ENCODE data around the gene TRIM32.

The TRIM32 gene

DNA sequence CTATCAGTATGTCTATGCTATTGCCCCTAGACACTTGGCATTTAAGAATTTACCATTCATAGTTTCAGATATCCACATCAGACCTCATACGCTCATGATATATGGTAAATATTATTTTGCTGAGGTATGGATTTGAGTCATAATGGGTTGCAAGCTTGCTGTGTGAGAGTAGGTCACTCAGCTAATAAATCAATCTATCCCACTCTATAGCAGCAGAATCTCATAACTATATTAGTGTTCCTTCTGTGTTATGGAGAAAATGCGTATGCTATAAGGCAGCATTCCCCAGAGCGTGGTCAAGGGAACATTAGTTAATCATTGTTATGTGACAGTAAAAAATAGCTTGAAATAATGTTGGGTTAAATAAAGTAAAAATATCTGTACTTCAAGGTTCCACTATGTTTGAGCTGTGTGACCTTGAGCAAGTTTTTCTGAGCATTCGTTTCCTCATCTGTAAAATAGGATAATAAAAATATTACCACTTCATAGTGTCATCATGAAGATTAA is 7.7 kb downstream of the TRIM32 start:
- Histone ChIP-seq H3K4me3 (ENCODE audit: low read length in 2 of 2) (no peak overlapping the region), H3K9me3 (ENCODE audit: control insufficient read depth in 2 of 2, low read length in 2 of 2) (no peaks in the 10 kb centered on the region), H3K9ac (ENCODE audit: low read length in 2 of 2) (no peak overlapping the region), H3K4me1 (ENCODE audit: control insufficient read depth, insufficient read depth, low read length) (no peaks in the 10 kb centered on the region), H3K27me3 (ENCODE audit: control insufficient read depth in 1 of 2, insufficient read depth in 2 of 2, low read length in 2 of 2) (no peaks in the 10 kb centered on the region), H3K27ac (ENCODE audit: low read length) (no peak overlapping the region), H3K36me3 (ENCODE audit: control insufficient read depth in 2 of 2, insufficient read depth in 2 of 2, low read length in 2 of 2) (peaks cover 23% of the 10 kb centered on the region in 2 donors)

DNA sequence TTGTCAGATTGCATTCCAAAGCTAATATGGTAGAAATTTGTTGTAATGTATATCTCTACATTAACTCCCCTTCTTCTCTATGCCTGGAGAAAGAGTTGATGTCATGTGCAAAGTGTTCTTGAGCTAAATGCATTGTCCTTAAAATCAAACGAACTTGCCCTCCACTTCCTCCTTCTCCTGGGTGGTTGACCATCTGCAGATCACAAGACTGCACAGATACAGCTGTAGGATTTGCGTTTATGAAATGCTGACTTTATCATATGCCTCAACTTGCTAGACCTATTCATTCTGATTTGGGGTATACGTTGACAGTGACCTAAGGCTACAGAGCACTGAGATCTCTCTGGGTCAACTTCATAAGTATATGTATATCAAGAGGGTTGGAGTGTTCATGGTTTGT is 8.3 kb downstream of the TRIM32 start:
- Histone ChIP-seq H3K9ac (ENCODE audit: low read length in 2 of 2) (no peak overlapping the region), H3K27me3 (ENCODE audit: control insufficient read depth in 1 of 2, insufficient read depth in 2 of 2, low read length in 2 of 2) (no peaks in the 10 kb centered on the region), H3K4me1 (ENCODE audit: control insufficient read depth, insufficient read depth, low read length) (no peaks in the 10 kb centered on the region), H3K4me3 (ENCODE audit: low read length in 2 of 2) (no peak overlapping the region), H3K27ac (ENCODE audit: low read length) (no peak overlapping the region), H3K36me3 (ENCODE audit: control insufficient read depth in 2 of 2, insufficient read depth in 2 of 2, low read length in 2 of 2) (peaks cover 28 to 29% of the 10 kb centered on the region in 2 donors), H3K9me3 (ENCODE audit: control insufficient read depth in 2 of 2, low read length in 2 of 2) (no peaks in the 10 kb centered on the region)

DNA sequence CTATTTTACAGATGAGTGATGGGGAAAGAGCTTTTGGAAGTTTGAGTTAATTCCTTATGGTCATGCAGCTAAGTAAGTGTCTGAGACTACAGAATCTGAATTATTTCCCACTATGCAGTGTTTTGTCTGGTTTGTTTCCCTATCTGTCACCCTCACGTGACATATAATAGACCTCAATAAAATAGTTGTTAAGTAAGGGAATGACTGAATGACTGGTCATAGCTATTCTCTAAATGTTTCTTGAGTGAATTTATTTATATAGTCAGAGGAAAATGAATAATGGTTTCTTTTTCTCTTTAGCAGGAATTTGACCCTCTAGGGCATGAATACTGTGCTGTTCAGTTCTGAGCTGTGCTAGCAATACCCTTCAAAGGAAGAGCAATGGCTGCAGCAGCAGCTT is 10.3 kb downstream of the TRIM32 start:
- H3K9ac ChIP-seq (ENCODE audit: low read length in 2 of 2) = no peak overlapping the region
- H3K4me1 ChIP-seq (ENCODE audit: control insufficient read depth, insufficient read depth, low read length) = no peaks in the 10 kb centered on the region
- H3K27ac ChIP-seq (ENCODE audit: low read length) = no peak overlapping the region
- no peaks in the 10 kb centered on the region for H3K27me3 ChIP-seq (ENCODE audit: control insufficient read depth in 1 of 2, insufficient read depth in 2 of 2, low read length in 2 of 2)
- H3K36me3 ChIP-seq (ENCODE audit: control insufficient read depth in 2 of 2, insufficient read depth in 2 of 2, low read length in 2 of 2) = peaks cover 28 to 29% of the 10 kb centered on the region in 2 donors
- H3K4me3 ChIP-seq (ENCODE audit: low read length in 2 of 2) = no peak overlapping the region
- H3K9me3 ChIP-seq (ENCODE audit: control insufficient read depth in 2 of 2, low read length in 2 of 2) = no peaks in the 10 kb centered on the region

DNA sequence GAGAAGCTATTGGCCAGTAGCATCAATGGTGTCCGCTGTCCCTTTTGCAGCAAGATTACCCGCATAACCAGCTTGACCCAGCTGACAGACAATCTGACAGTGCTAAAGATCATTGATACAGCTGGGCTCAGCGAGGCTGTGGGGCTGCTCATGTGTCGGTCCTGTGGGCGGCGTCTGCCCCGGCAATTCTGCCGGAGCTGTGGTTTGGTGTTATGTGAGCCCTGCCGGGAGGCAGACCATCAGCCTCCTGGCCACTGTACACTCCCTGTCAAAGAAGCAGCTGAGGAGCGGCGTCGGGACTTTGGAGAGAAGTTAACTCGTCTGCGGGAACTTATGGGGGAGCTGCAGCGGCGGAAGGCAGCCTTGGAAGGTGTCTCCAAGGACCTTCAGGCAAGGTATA is 10.8 kb downstream of the TRIM32 start:
- Histone ChIP-seq H3K27me3 (ENCODE audit: control insufficient read depth in 1 of 2, insufficient read depth in 2 of 2, low read length in 2 of 2) (no peaks in the 10 kb centered on the region), H3K4me1 (ENCODE audit: control insufficient read depth, insufficient read depth, low read length) (no peaks in the 10 kb centered on the region), H3K9me3 (ENCODE audit: control insufficient read depth in 2 of 2, low read length in 2 of 2) (no peaks in the 10 kb centered on the region), H3K27ac (ENCODE audit: low read length) (no peak overlapping the region), H3K36me3 (ENCODE audit: control insufficient read depth in 2 of 2, insufficient read depth in 2 of 2, low read length in 2 of 2) (peaks cover 28 to 29% of the 10 kb centered on the region in 2 donors), H3K9ac (ENCODE audit: low read length in 2 of 2) (no peak overlapping the region), H3K4me3 (ENCODE audit: low read length in 2 of 2) (no peak overlapping the region)

DNA sequence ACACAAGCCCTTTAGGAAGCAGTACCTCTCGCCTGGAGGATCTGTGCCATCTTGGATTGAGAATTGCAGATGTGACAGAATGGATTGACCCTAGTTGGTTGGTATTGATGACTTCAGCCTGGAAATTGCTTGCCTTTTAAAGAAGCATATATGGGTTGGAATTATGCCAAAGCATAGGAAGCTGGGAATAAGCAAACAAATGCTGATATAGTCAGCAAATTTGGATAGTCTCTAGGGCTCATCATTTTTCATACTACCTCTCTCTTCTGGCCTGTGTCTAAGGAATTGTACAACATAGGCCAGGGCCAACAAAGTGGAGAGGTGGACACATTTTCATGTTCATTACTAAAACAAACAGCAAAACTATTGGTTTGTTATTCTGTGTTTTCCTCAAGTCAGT is 13.2 kb downstream of the TRIM32 start:
- Histone ChIP-seq H3K4me1 (ENCODE audit: control insufficient read depth, insufficient read depth, low read length) (no peaks in the 10 kb centered on the region), H3K36me3 (ENCODE audit: control insufficient read depth in 2 of 2, insufficient read depth in 2 of 2, low read length in 2 of 2) (peaks cover 28 to 31% of the 10 kb centered on the region in 2 donors), H3K27me3 (ENCODE audit: control insufficient read depth in 1 of 2, insufficient read depth in 2 of 2, low read length in 2 of 2) (no peaks in the 10 kb centered on the region), H3K27ac (ENCODE audit: low read length) (no peak overlapping the region), H3K4me3 (ENCODE audit: low read length in 2 of 2) (no peak overlapping the region), H3K9me3 (ENCODE audit: control insufficient read depth in 2 of 2, low read length in 2 of 2) (no peaks in the 10 kb centered on the region), H3K9ac (ENCODE audit: low read length in 2 of 2) (no peak overlapping the region)

DNA sequence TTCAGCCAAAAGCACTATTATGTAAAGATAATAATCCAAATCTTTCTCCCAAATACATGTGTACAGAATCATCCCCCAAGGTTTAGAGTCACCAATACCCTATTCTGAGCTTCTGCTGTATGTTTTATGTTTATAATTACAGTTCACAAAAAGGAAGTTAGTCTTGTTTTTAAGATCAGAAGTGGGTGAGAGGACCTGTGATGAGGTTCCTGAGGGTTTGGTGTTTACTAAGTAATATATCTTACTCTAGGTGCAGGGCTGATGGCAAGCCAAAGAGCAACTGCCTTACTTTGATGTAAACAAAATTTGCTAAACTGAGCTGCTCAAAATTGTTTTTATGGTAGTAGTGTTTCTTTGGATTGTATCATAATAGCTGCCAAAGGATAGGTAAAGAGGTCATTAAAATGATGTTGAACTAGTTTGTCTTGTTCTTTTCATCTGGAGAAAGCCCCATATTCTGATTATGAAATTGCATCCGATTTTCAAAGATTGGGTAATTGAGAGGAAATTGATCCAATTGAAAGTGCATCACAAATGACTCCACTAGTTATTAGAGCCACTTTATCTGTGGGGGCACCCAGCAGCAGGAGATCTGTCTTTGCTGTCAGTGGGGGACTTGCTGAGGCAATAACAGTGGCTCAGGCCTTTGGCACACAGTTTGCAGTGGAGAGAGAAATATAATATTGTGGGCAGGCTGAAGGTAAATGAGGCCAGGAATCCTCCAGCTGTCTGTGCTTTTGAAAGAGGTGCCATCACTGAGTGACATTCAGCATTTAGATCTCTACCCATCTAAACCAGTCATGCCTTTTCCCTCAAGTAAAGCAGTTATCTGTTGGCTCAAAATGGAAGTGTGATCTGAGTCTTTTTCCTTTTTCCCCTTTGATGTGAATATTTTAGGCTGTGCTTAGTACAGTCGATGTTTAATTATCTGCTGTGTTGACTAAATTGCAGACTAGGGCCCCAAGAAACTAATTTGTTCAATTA is 14.1 kb downstream of the TRIM32 start:
- Histone ChIP-seq H3K4me1 (ENCODE audit: control insufficient read depth, insufficient read depth, low read length) (no peaks in the 10 kb centered on the region), H3K9ac (ENCODE audit: low read length in 2 of 2) (no peak overlapping the region), H3K9me3 (ENCODE audit: control insufficient read depth in 2 of 2, low read length in 2 of 2) (no peaks in the 10 kb centered on the region), H3K27ac (ENCODE audit: low read length) (no peak overlapping the region), H3K27me3 (ENCODE audit: control insufficient read depth in 1 of 2, insufficient read depth in 2 of 2, low read length in 2 of 2) (no peaks in the 10 kb centered on the region), H3K36me3 (ENCODE audit: control insufficient read depth in 2 of 2, insufficient read depth in 2 of 2, low read length in 2 of 2) (peaks cover 28 to 31% of the 10 kb centered on the region in 2 donors), H3K4me3 (ENCODE audit: low read length in 2 of 2) (no peak overlapping the region)

DNA sequence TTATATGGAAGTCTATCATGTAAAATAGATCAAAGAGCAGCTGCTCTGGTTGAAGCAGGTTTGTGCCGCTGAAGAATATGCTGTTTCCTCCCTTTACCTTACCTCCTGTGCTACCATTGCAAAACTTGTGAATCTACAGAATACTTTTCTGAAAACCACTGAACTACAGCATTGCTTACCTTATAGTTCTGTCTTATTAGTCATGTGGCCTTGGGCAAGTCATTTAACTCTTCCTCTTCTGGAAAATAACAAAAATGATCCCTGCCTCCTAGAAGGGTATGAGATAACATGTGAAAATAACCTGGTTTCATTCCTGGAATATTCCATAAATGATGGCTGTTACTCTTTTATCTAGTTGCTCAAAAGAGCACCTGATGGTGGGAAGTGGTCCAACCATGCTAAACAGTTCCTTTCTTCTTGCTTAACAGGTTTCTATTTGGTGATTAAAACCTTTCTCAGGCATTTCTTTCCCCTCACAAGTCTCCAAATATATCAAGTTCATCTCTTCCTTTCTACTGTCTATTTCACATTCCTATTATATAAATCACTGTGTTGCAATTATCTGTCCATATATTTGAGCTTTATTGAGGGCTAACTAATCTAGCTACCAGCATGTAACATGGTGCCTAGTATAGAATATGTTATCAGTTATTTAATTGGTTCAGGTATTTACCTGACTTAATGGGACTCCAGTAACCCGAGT is 15.0 kb downstream of the TRIM32 start:
- no peak overlapping the region for H3K4me3 ChIP-seq (ENCODE audit: low read length in 2 of 2)
- H3K27me3 ChIP-seq (ENCODE audit: control insufficient read depth in 1 of 2, insufficient read depth in 2 of 2, low read length in 2 of 2) = no peaks in the 10 kb centered on the region
- peaks cover 28 to 31% of the 10 kb centered on the region in 2 donors for H3K36me3 ChIP-seq (ENCODE audit: control insufficient read depth in 2 of 2, insufficient read depth in 2 of 2, low read length in 2 of 2)
- peaks cover 5% of the 10 kb centered on the region for H3K4me1 ChIP-seq (ENCODE audit: control insufficient read depth, insufficient read depth, low read length)
- H3K27ac ChIP-seq (ENCODE audit: low read length) = no peak overlapping the region
- no peaks in the 10 kb centered on the region for H3K9me3 ChIP-seq (ENCODE audit: control insufficient read depth in 2 of 2, low read length in 2 of 2)
- H3K9ac ChIP-seq (ENCODE audit: low read length in 2 of 2) = no peak overlapping the region

DNA sequence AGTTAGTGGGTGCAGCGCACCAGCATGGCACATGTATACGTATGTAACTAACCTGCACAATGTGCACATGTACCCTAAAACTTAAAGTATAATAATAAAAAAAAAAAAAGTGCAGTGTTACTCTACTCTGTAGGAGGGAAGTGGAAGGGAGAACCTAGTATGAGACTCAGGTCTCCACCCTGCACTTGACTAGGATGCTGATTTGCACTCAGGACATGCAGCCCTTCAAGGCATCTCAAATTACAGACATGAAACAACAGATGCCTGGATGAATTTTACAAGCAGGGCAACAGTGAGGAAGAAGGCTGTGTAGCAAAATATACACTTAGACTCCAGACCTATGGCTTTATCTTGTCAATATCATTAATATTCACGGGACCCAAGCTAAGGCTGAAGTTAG is 16.5 kb downstream of the TRIM32 start:
- H3K4me1 ChIP-seq (ENCODE audit: control insufficient read depth, insufficient read depth, low read length) = peaks cover 5% of the 10 kb centered on the region
- H3K9me3 ChIP-seq (ENCODE audit: control insufficient read depth in 2 of 2, low read length in 2 of 2) = no peaks in the 10 kb centered on the region
- no peaks in the 10 kb centered on the region for H3K27me3 ChIP-seq (ENCODE audit: control insufficient read depth in 1 of 2, insufficient read depth in 2 of 2, low read length in 2 of 2)
- H3K27ac ChIP-seq (ENCODE audit: low read length) = no peak overlapping the region
- H3K4me3 ChIP-seq (ENCODE audit: low read length in 2 of 2) = no peak overlapping the region
- H3K9ac ChIP-seq (ENCODE audit: low read length in 2 of 2) = no peak overlapping the region
- peaks cover 17 to 18% of the 10 kb centered on the region in 2 donors for H3K36me3 ChIP-seq (ENCODE audit: control insufficient read depth in 2 of 2, insufficient read depth in 2 of 2, low read length in 2 of 2)

DNA sequence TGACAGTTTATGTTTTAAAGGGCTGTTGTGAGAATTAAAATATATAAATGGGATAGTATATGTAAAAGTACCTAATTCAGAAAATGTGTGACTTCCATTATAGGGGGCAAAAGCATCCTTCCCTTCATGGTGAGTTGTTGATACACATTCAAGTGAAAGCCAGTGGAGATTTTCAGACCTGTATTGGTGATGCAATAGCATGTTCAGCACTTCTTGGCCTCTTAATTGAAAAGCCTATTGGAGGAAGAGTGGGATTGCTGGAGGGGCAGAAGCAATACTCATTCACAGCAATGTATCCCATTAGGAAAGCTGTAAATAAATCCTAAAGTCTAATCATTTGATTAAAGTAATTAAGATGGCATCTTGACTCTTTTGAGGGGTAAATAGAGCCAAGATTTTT is 17.4 kb downstream of the TRIM32 start:
- H3K4me3 ChIP-seq (ENCODE audit: low read length in 2 of 2) = no peak overlapping the region
- H3K36me3 ChIP-seq (ENCODE audit: control insufficient read depth in 2 of 2, insufficient read depth in 2 of 2, low read length in 2 of 2) = peaks cover 8 to 11% of the 10 kb centered on the region in 2 donors
- H3K9ac ChIP-seq (ENCODE audit: low read length in 2 of 2) = no peak overlapping the region
- H3K27me3 ChIP-seq (ENCODE audit: control insufficient read depth in 1 of 2, insufficient read depth in 2 of 2, low read length in 2 of 2) = no peaks in the 10 kb centered on the region
- no peaks in the 10 kb centered on the region for H3K9me3 ChIP-seq (ENCODE audit: control insufficient read depth in 2 of 2, low read length in 2 of 2)
- H3K4me1 ChIP-seq (ENCODE audit: control insufficient read depth, insufficient read depth, low read length) = peaks cover 5% of the 10 kb centered on the region
- no peak overlapping the region for H3K27ac ChIP-seq (ENCODE audit: low read length)

DNA sequence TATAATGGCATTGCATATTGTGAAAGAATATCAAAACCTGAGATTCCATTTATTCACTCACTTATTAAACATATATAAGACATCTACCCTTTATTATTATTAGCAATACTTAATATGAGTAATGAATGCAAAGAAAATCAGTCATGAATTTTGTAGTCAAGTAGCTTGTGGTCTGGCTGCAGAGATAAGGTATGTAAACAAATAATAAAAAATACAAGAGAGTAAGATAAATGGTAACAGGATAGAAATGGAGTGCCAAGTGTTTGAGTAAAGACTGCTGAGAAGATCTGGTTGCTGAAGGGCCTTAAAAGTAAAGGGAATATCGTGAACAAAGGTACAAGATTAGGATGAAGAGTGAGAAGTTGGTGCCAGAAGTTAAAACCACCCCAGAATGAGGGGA is 18.4 kb downstream of the TRIM32 start:
- no peak overlapping the region for H3K9ac ChIP-seq (ENCODE audit: low read length in 2 of 2)
- H3K4me3 ChIP-seq (ENCODE audit: low read length in 2 of 2) = no peak overlapping the region
- H3K9me3 ChIP-seq (ENCODE audit: control insufficient read depth in 2 of 2, low read length in 2 of 2) = no peaks in the 10 kb centered on the region
- H3K27ac ChIP-seq (ENCODE audit: low read length) = no peak overlapping the region
- H3K27me3 ChIP-seq (ENCODE audit: control insufficient read depth in 1 of 2, insufficient read depth in 2 of 2, low read length in 2 of 2) = no peaks in the 10 kb centered on the region
- peaks cover 5% of the 10 kb centered on the region for H3K4me1 ChIP-seq (ENCODE audit: control insufficient read depth, insufficient read depth, low read length)
- peaks cover 0 to 2% of the 10 kb centered on the region in 2 donors for H3K36me3 ChIP-seq (ENCODE audit: control insufficient read depth in 2 of 2, insufficient read depth in 2 of 2, low read length in 2 of 2)

Data from stomach smooth muscle (tissue), 2 donors.